ENCODE results near the gene FCRL5.

The FCRL5 gene

GRCh38 chr1:157523774-157524493, 28.4 kb downstream of the FCRL5 start:
- DNase-seq (ENCODE audit: low spot score), result no peak

DNA sequence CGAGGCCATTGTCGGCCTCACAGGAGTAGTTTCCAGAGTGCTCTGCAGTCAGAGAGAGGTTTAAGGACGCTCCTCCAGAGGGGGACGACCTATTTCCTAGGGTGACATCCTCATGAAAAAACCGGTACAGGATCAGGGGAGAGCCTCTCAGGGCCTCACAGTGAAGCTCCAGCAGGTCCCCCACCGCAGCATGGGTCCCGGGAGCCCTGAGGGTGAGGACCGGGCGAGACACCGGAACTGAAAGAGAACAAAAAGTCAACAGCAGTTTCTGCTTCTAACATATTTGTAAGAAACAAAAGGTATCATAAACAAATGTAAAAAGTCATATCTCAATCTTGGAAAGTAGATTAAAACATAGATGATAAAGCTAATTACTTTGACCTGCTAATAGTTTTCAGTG, 31.3 kb downstream of the FCRL5 start:
- no peak for DNase-seq (ENCODE audit: low spot score)

- no peak for DNase-seq (ENCODE audit: low spot score)
These were observed 31.9 kb downstream of the FCRL5 start for GRCh38 chr1:157520386-157520935.

- no peak for DNase-seq (ENCODE audit: low spot score)
These were observed 32.9 kb downstream of the FCRL5 start for GRCh38 chr1:157519451-157519850.

DNA sequence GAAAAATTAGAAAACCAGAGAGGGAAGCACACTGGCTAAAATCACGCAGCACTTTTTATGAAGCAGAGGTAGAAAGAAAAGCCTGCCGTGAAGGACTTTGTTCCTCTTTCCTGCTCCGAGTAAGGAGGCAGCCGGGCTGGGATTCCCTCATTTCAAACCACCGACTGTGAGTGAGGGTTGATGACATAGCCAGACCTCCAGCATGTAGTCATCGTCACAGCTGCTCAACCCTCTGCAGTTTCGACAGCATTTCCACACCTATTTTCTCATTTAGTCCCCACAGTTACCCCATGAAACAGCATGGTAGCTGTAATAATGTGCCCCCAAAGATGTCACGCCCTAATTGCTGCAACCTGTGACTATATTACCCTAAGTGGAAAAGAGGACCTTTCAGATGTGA, 35.3 kb downstream of the FCRL5 start:
- DNase-seq (ENCODE audit: low spot score), result no peak

GRCh38 chr1:157515709-157516108, 36.6 kb downstream of the FCRL5 start:
- no peak for DNase-seq (ENCODE audit: low spot score)

- DNase-seq (ENCODE audit: low spot score), result no peak
These were observed 37.2 kb downstream of the FCRL5 start for GRCh38 chr1:157515141-157515540.

DNA sequence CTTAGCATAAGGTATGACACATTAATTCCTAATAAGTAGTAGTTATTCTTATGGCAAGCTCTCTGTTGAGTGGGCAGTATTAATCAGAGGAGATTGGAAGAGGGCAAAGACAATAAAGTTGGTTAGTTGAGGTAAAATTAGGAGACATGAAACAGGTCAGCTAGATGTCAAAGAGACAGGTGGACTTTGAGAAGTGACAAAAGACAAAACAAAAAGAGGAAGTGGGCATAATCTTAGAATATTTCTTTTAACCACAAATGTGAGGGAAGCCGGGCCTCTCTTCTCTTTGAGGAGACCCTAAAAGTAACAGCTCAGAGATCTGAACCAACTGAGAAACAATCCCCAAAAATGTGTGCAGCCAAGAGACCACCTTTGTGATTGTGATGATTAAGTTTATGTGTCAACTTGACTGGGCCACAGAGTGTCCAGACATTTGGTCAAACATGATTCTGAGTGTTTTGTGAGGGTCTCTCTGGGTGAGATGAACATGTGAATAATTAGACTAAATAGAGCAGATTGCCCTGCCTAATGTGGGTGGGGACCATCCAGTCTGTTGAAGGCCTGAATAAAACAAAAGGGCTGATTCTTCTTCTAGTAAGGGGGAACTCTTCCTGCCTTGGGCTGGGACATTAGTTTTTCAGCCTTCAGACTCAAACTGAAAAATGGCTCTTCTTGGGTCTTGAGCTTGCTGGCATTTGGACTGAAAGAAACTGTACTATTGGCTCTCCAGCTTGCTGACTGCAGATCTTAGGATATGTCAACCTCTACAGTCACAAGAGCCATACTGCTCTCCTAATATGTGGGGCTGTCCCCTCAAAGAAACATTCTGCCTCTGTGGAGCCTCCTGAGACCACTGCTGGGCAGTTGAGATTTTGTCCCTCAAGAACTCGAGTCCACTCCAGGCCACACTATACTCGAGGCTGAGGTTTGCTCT, 40.0 kb downstream of the FCRL5 start:
- no peak for DNase-seq (ENCODE audit: low spot score)

- no peak for DNase-seq (ENCODE audit: low spot score)
These were observed 42.6 kb downstream of the FCRL5 start for GRCh38 chr1:157509546-157510232.

DNA sequence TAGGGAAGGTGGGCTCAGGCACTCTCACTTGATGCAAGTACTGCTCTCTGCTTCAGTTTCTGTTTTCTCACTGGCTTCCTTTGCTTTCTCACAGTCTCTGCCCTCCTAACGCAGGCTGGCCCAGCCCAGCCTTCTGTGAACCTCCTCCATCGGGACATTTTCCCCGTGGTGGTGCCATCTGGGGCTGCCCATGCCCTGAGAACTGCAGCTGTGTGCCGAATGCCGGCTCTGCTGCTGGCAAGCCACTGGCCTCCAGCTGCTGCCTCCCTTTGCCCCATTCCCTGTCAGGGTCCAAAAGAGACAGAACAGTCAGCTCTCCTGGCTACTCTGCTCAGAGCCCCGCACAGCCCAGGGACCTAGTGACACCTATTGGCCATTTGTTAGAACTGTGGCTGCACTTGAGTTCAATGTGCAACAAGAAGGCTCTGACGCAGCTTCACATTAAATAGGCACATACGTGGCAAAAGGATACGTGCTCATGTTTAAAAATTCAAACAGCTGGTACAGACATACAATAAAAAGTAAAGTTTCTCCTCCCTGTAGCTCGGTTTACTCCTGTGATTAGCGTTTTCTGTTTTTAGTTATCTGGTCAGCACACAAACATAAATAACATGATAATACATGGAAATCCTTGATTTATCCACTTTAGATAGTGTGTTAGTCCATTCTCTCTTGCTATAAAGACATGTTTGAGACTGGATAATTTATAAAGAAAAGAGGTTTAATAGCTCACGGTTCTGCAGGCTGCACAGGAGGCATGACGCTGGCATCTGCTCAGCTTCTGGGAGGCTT, 46.6 kb downstream of the FCRL5 start:
- peak; percentile 33 for DNase-seq (ENCODE audit: low spot score)

DNA sequence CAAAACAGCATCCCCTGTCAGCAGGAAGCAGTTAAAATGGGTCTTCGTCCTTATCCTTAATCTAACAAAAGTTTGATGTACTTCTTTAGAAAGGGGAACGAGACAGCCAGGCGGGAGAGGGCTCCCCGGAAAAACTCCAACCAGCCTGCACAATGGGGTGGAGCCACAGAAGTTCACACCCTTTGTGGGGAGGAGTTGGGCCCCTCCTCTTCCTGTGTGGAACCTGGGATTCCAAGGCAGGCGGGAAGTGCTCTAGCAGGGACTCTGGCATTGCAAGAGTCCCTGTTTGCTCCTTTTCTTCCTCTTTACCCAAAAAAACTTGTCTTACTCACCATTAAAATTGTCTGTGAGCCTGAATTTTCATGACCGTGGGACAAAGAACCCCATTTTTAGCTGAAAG, 47.7 kb downstream of the FCRL5 start:
- DNase-seq (ENCODE audit: low spot score), result no peak

DNA sequence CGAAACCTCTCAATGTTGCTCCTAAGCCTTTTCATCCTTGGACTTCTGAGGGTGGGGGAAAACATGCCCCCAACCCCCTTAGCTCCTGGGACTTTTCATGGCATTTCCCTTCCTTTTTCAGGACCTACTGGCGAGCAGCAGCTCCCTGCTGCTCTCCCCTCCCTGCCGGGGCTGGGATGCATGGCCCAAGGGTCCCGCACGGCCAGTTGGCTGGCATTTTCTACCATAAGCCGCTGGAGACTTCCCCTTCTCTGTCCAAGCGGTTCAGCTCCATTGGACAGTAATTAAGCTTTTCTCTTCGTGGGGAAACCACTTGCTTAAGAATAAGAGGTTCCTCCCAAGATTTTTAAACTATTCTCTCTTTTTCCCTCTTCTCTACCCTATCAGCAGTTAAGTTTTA, 52.8 kb downstream of the FCRL5 start:
- DNase-seq (ENCODE audit: low spot score), result no peak

GRCh38 chr1:157498736-157499090, 53.6 kb downstream of the FCRL5 start:
- no peak for DNase-seq (ENCODE audit: low spot score)

- DNase-seq (ENCODE audit: low spot score), result no peak
These were observed 54.2 kb downstream of the FCRL5 start for GRCh38 chr1:157497987-157498735.

DNA sequence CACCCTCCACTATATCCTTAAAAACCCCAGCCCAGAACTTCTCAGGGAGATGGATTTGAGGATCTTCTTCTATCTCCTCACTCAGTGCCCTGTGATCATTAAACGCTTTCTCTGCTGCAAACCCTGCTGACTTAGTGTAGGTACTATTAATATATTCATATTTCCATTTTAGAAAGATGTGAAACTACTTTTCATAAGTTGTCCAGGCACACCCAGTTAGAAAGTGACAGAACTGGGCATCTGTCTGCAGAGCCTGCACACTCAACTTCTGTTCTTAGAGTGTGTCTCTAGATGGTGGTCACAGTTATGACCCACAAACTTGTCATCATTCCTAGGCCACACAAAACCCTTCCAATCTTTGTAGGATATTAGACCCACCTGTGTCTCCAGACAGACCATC, 55.0 kb downstream of the FCRL5 start:
- DNase-seq (ENCODE audit: low spot score), result no peak

DNA sequence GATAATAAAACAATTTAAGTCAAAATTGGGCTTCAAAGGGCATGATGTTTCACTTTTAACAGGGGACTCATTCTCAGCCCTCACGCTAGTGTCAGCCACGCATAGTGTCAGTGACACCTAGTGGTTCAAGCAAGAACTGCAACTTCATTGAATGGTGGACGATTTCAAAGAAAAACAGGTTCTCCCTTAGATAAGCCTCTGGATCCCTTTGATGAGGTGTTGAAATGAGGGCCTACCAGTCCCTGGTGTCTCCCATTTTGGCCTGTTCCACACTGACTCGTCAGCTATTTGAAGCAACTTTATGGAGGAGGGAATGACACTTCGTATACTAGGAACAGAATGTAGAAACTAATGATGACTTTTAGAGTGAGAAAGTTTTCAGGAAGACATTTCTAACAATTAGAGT, 56.2 kb downstream of the FCRL5 start:
- DNase-seq (ENCODE audit: low spot score), result peak; percentile 51

- DNase-seq (ENCODE audit: low spot score), result no peak
These were observed 57.0 kb downstream of the FCRL5 start for GRCh38 chr1:157495285-157495684.

DNA sequence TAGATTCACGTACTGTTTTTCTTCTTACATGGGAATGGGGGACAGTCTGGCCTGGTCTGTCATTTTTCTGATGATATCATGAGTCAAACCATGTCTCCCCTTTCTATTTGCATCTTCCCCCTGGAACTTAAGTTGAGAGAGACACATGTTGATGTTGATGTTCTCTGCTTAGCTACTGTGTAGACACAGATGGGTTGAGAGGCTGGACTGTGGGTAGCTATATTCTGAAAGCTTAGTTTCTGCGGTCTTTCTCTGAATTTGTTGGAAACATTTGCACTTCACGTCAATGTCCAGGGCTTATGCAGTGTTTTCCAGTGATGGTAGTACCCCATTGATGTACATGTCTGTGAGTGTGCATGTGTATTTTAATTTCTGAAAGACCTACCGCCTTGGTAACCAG, 58.2 kb downstream of the FCRL5 start:
- no peak for DNase-seq (ENCODE audit: low spot score)

DNA sequence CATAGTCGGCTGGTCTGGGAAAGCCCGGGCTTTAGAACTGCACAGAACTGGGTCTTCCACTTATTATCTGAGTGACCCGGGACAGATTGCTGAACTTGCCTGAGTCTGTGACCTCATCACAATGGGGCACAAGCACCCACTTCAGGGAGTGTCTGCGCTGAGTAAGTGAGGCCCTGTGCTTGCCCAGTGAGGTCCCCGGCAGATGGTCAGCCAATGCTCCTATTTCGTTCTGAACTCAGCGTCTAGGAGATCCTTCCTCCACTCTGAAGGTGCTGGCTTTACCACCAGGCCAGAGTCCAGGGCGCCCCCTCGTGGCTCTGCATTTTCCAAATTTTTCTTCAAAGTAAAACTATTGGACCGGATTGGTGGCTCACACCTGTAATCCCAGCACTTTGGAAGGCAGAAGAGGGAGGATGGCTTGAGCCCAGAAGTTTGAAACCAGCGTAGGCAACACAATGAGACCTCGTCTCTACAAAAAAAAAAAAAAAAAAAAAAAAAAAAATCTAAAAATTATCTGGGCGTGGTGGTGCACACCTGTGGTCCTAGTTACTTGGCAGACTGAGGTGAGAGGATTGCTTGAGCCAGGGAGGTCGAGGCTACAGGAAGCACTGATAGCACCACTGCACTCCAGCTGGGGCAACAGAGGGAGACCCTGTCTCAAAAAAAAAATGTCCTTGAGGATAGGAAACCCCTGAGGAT, 61.7 kb downstream of the FCRL5 start:
- peak; percentile 65 for DNase-seq (ENCODE audit: low spot score)

- no peak for DNase-seq (ENCODE audit: low spot score)
These were observed 64.2 kb downstream of the FCRL5 start for GRCh38 chr1:157488156-157488555.

Measured in activated CD4-positive, alpha-beta T cell treated with anti-CD3 and anti-CD28 coated beads, Interleukin-2, Interleukin-4, amounts not matched to agents 100 ng/mL and 50 ng/mL, durations not matched to agents 16 hours and 8 hours (primary cell).